WTC11 (cell line): Measurements from ENCODE around the gene C10orf120. TPM values are rescaled to one million over a fixed set of nuclear protein-coding genes. Genes with fewer than 3 reads are reported as not detected.

Experiments
- ATAC-seq: fragments of 200-7000 bp; cut with Tn5 transposase; 2 replicates; pipeline ENCODE4 v1.10.0; 2021; ENCODE audit warnings: mild to moderate bottlenecking, moderate library complexity
- CTCF ChIA-PET: fragments of 300-600 bp; sonication (Branson Sonifier 250); formaldehyde crosslinking; loops from one replicate; lab custom pipeline; 2021; ENCODE audit warnings: antibody characterized with exemption; lab: Charles Lee
- POLR2A ChIA-PET: fragments of 350-600 bp; sonication (Branson Sonifier 250); formaldehyde crosslinking; loops from one replicate; lab custom pipeline; 2021; ENCODE audit warnings: antibody characterized with exemption; lab: Charles Lee
- DNase-seq: peaks from one replicate; pipeline ENCODE4 v3.0.0; 2021; ENCODE audit warnings: low spot score
- H3K27ac Mint-ChIP-seq: 2 replicates; pipeline ENCODE4 v1.8.0; 2021; ENCODE audit warnings: mixed read lengths
- H3K27me3 Mint-ChIP-seq: 2 replicates; pipeline ENCODE4 v1.8.0; 2021; ENCODE audit warnings: low read depth, mild to moderate bottlenecking, moderate library complexity, mixed read lengths
- H3K36me3 Mint-ChIP-seq: 2 replicates; pipeline ENCODE4 v1.8.0; 2021; ENCODE audit warnings: mixed read lengths
- H3K4me1 Mint-ChIP-seq: 2 replicates; pipeline ENCODE4 v1.8.0; 2022; ENCODE audit warnings: mixed read lengths
- H3K4me3 Mint-ChIP-seq: 2 replicates; pipeline ENCODE4 v1.8.0; 2021; ENCODE audit warnings: mild to moderate bottlenecking, moderate library complexity, mixed read lengths
- H3K9me3 Mint-ChIP-seq: 2 replicates; pipeline ENCODE4 v1.8.0; 2021; ENCODE audit warnings: mixed read lengths
- ATF3 ChIP-seq: sonication (generic); formaldehyde crosslinking; conservative IDR thresholded peaks from 2 replicates; pipeline ENCODE4 v1.8.1; 2022; ENCODE audit warnings: mild to moderate bottlenecking, missing genetic modification reagents
- CTCF ChIP-seq: fragments of 200-600 bp; IDR thresholded peaks from 2 replicates; pipeline ENCODE4 v1.8.0; 2022; ENCODE audit warnings: antibody characterized with exemption
- E2F4 ChIP-seq: sonication (generic); formaldehyde crosslinking; IDR thresholded peaks from 2 replicates; pipeline ENCODE4 v1.8.1; 2022; ENCODE audit warnings: low read depth, mild to moderate bottlenecking, moderate library complexity, missing genetic modification reagents, borderline replicate concordance
- ERG ChIP-seq: fragments of 250-450 bp; sonication (Bioruptor Pico); IDR thresholded peaks from 2 replicates; pipeline ENCODE4 v1.8.0; 2021; ENCODE audit warnings: mild to moderate bottlenecking
- GABPB1 ChIP-seq: sonication (generic); formaldehyde crosslinking; IDR thresholded peaks from 2 replicates; pipeline ENCODE4 v1.8.1; 2023; ENCODE audit warnings: mild to moderate bottlenecking, missing genetic modification reagents
- IRF1 ChIP-seq: sonication (generic); formaldehyde crosslinking; IDR thresholded peaks from 2 replicates; pipeline ENCODE4 v1.8.0; 2023; ENCODE audit warnings: missing genetic modification reagents
- JAZF1 ChIP-seq: fragments of 250-450 bp; sonication (Bioruptor Pico); IDR thresholded peaks from 2 replicates; pipeline ENCODE4 v1.9.0; 2021; ENCODE audit warnings: moderate library complexity, mild to moderate bottlenecking, inconsistent platforms
- NFYB ChIP-seq: sonication (generic); formaldehyde crosslinking; conservative IDR thresholded peaks from 2 replicates; pipeline ENCODE4 v1.8.0; 2022; ENCODE audit warnings: low read depth, missing genetic modification reagents
- NR3C1 ChIP-seq: sonication (generic); formaldehyde crosslinking; conservative IDR thresholded peaks from 2 replicates; pipeline ENCODE4 v1.8.1; 2023; ENCODE audit warnings: low read depth, mild to moderate bottlenecking, missing genetic modification reagents
- SMAD4 ChIP-seq: sonication (generic); formaldehyde crosslinking; IDR thresholded peaks from 2 replicates; pipeline ENCODE4 v1.8.0; 2022; ENCODE audit warnings: mild to moderate bottlenecking, missing genetic modification reagents
- STAT6 ChIP-seq: sonication (generic); formaldehyde crosslinking; conservative IDR thresholded peaks from 2 replicates; pipeline ENCODE4 v1.8.1; 2023; ENCODE audit warnings: mild to moderate bottlenecking, low read depth, missing genetic modification reagents, moderate library complexity
- ZNF281 ChIP-seq: sonication (generic); formaldehyde crosslinking; IDR thresholded peaks from 2 replicates; pipeline ENCODE4 v1.8.0; 2023; ENCODE audit warnings: mild to moderate bottlenecking, missing genetic modification reagents
- ZNF416 ChIP-seq: fragments of 250-450 bp; sonication (Bioruptor Pico); IDR thresholded peaks from 2 replicates; pipeline ENCODE4 v1.9.0; 2021; ENCODE audit warnings: mild to moderate bottlenecking, inconsistent platforms
- total RNA-seq: library from RNA; stranded (reverse); gene quantifications from 3 replicates; pipeline ENCODE4 v1.2.3, GENCODE V29; 2021

The C10orf120 gene
- total RNA-seq, 1 experiment from 2014 or later = not detected

GRCh38 chr10:122656741-122657140 lies 42.9 kb downstream of the C10orf120 start:
- H3K4me3 Mint-ChIP-seq = no peak overlapping the region
- ATAC-seq (no peak), DNase-seq (no peak)
- no peaks in the 10 kb centered on the region; the same call in 1 of the 2 replicates for H3K4me1 Mint-ChIP-seq
- H3K36me3 Mint-ChIP-seq = no peaks in the 10 kb centered on the region
- peaks cover 3% of the 10 kb centered on the region; the same call in 1 of the 2 replicates for H3K27me3 Mint-ChIP-seq
- ChIA-PET POLR2A (no interaction called here), CTCF (interaction anchor here (0.9 to 2.5 kb wide), 6 partner anchors 8 to 377 kb away, joined by 3 to 17 read pairs (median 4); no protein-coding TSS in a partner anchor)
- TF ChIP-seq E2F4 = no peak
- TF ChIP-seq SMAD4 (CRISPR knock-in tag) = no peak
- TF ChIP-seq CTCF = no peak
- no peaks in the 10 kb centered on the region for H3K9me3 Mint-ChIP-seq
- H3K27ac Mint-ChIP-seq = no peak overlapping the region

GRCh38 chr10:122656308-122656705 lies 43.3 kb downstream of the C10orf120 start:
- no peaks in the 10 kb centered on the region for H3K36me3 Mint-ChIP-seq
- no peak for DNase-seq
- H3K27me3 Mint-ChIP-seq = peaks cover 4% of the 10 kb centered on the region; the same call in 1 of the 2 replicates
- H3K4me3 Mint-ChIP-seq = no peak overlapping the region
- no peak overlapping the region for H3K27ac Mint-ChIP-seq
- CTCF ChIA-PET = interaction anchor here (0.9 to 1.8 kb wide), 3 partner anchors 11 to 377 kb away, joined by 3 to 5 read pairs (median 3); no protein-coding TSS in a partner anchor
- TF ChIP-seq NFYB (CRISPR knock-in tag) = no peak
- no peak for TF ChIP-seq GABPB1
- no peak for TF ChIP-seq IRF1
- TF ChIP-seq NR3C1 (CRISPR knock-in tag) = no peak
- TF ChIP-seq ATF3 = no peak
- no peak for TF ChIP-seq STAT6 (CRISPR knock-in tag)
- no peak for TF ChIP-seq JAZF1 (CRISPR knock-in tag)
- TF ChIP-seq ZNF281 (CRISPR knock-in tag) = no peak
- TF ChIP-seq ERG (CRISPR knock-in tag) = no peak
- no peak for TF ChIP-seq ZNF416 (CRISPR knock-in tag)
- no peak for ATAC-seq
- H3K4me1 Mint-ChIP-seq = no peaks in the 10 kb centered on the region; the same call in 1 of the 2 replicates
- H3K9me3 Mint-ChIP-seq = no peaks in the 10 kb centered on the region
- POLR2A ChIA-PET = no interaction called here
